ENCODE measurements around the gene CPZ.
"Not testable (repeated sequence)": the region's sequence is repeated elsewhere in the genome, so short reads cannot be mapped to it uniquely, and the experiment has no call there.

CPZ gene

DNA sequence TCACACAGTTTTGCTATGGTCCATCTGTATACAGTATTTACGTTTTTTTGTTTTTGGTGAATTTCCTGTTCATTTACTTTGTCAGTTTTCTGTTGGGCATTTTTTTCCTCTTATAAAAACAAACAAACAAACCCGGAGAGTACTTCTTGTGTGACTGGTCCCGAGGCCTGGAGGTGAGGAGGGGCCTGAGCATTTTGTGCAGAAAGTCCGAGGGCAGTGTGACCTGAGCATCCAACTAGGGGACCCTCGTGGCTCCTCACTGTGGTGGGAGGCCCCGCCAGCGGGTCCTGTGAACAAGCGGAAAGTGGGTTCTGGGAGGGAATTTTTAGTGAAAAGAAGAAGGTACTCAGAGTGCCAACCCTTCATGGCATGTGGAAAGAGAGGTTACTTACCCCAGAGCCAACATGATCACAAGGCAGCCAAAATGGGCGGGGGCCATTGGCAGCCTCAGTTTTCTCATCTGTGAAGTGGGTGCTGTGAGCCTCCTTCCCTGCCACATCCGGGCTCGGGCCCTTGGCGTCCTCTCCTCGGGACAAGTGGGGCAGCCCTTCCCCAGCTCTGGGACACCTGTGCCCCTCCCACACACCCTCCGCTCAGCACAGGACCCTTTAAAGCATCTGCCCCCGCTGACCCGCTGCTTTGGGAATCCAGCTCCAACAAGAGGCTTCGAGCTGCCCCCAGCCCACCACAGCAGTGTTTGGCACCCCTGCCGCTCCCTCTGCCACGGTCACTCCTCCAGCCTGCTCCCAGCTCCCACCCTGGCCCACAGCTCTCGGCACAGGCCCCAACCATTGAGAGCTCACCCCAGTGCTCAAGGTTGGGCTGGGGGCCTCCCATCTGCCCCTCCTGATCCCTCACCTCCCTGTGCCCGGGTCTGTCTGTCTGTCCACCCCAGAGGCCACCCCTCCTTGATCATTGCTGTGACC lies 35.2 kb upstream of the CPZ start:
- DNase-seq (ENCODE audit: low spot score): no peak

DNA sequence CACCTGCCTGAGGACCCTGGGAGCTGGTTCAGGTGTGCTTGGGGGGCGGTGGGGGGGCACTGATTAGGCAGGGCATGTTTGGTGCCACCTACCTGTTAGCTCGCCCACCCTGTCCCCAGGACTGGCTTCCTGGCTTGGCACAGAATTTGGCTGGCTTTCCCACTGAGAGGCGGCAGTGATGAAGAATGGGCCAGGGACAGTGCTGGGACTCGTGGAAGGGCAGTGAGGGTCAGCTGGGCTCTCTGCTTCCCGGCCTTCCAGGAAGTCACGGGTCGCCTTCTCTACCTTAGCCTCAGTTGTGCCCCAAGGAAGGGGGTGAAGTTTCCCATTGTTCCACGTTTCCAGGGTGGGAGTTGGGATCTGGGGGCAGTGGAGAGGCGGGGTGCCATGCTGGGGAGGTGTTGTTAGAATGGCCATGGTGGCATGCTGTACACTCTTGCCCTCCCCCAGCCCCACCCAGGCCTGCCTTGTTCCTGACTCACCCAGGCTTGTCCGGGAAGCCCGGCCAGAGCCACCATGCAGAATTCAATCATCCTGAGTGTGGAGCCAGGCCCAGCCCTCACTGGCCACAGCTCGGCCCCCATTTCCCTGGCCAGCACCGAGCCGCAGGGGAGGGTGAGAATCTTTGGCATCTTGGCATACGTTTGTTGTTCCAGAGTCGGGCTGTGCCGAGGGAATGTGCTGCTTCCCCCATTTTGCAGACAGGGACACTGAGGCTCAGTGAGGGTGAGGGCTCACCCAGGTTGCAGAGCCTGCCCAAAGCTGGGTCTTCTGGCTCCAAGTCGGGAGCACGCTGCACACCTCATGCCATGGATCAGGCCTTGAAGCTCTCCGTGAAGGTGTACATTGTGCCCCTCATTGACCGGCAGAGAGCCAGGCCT lies 34.2 kb upstream of the CPZ start:
- no peak for DNase-seq (ENCODE audit: low spot score)

DNA sequence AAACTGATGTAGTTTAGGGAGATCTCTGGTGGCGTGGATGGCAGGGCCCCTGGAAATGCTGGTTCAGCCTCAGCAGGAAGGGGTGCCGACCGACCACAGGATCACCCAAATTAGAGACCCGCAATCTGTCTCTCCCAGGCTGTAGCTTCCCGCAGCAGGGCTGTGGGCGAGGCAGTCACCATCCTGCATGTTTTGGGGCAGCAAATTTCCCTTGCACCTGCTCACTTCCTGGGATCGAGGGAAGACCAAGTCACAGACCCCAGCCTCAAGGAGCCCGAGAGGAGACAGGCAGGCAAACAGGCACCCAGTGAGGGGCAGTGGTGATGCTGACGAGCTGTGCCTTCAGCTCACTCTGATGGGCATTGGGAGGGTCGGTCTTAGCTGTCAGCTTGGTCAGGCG lies 33.6 kb upstream of the CPZ start:
- no peak for DNase-seq (ENCODE audit: low spot score)

DNA sequence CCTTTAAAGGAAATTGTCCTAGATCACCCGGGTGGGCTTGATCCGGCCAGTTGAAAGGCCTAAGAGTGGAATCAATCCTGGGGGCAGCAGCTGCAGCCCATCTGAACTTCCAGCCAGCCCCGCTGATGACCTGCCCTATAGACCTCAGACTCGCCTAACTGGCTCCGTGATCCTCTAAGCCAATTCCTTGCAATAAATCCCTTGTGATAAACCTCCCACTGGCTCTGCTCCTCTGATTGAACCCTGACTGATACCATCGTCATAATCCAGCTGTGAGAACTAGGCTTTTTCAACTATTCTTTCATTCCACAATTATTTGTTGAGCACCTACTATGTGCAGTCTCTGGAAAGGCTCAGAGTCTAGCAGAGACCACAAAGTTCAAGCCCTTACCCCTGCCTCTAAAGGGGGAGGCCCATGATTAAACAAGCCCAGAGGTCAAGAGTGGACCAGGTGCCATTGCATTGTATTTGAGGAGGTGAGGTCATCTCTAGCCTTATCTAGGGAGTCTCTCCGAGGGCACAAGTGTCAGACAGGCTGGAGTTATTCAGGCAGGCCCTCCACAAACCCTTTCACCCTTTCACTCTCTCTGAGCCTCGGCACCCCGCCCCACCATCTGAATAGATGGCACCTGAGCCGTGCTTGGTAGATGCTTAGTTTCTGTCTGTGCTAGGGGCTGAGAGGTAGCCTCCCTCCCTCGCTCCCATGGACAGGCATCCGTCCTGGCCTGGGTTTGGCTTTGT lies 32.9 kb upstream of the CPZ start:
- DNase-seq (ENCODE audit: low spot score): no peak

DNA sequence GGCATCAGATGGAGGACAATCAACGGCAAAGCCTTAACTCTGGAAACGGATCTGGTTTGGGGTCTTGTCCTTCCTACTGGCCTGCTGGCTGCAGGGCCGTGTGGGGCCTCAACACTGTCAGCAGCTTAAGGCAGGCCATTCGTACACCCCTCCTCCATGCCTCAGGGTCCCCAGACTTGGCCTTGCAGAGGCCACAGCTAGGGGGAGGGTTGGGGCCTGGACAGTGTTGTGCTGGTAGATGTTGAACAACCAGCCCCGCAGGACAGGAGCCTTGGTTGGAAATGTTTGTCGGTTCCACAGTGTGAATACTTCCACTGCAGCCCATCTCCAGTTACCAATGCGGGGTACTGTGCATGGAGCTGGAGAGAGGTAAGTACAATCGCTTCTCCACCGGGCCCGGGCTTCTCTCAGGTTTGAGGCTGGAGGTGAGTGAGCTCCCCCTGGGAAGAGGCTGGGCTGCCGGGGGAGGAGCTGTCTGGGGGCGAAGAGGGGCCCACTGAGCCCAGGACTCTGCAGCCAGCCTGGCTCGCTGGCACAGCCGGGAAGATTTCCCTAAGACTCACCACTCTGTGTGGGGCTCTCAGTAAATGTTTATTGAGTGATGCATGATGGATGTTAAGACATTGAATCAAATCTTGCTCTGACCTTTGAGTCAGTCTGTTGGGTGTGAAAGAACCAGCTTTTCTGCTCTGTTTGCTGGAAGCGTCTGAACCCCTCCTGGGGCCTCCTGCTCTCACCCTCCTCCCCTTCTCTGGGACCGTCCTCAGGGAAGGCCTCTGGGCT lies 32.1 kb upstream of the CPZ start:
- no peak for DNase-seq (ENCODE audit: low spot score)

DNA sequence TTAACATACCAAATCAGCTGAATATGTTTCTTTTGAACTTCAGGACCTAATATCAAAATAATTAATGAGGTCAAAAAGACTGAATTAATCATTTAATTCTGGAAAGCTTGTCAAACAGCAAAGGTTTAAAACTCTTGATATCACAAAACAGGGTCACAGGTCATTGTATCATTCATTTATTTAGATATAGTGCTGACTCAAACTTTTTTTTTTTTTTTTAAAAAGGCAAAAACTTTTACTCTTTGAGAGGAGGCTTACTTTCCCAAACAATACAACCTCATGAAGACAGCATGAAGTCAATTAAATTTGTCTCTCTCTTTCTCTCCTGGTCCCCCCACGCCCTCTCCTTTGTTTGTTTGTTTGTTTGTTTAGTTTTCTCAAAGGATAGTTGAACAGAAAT lies 28.0 kb upstream of the CPZ start:
- DNase-seq (ENCODE audit: low spot score): no peak

DNA sequence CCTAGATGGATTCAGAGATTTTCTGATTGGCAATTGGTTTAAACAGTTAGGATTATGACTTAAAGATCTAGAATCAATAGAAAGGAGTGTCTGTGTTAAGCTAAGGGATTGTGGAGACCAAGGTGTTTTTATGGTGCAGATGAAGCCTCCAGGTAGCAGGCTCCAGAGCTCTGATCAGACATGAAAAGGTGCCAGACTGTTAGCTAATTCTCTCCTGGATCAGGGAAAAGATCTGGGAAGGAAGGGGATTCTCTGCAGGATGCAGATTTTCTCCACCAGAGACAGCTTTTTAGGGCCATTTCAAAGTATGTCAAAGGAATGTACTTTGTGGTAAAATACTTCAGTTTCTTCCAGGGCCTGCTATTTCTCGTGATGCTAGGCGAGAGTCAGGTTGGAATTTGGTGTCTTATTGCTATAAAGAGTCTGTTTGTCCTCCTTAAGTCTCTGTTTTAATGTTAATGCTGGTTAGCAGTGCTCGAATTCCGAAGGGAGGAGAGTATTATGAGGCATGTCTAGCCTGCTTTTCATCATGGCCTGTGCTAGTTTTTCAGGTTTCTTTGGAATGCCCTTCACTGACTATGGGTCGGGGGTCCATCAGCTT lies 24.4 kb upstream of the CPZ start:
- no peak for DNase-seq (ENCODE audit: low spot score)

DNA sequence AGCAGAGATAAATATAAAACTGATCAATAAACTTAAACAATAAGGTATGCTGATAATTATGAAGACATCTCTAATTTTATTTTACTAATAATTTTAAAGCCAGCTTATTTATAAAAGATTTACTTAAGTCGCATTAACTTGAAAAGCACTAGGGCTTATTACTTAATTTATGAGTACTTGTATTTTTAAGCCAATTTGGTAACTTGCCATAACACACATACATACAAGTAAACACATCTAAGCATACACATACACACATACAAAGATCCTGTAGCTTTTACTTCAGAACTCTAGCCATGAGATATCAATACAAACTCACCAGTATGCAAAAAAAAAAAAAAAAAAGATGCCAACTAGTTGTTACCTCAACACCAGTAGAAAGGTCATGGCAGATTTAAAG lies 22.4 kb upstream of the CPZ start:
- DNase-seq (ENCODE audit: low spot score): no peak

DNA sequence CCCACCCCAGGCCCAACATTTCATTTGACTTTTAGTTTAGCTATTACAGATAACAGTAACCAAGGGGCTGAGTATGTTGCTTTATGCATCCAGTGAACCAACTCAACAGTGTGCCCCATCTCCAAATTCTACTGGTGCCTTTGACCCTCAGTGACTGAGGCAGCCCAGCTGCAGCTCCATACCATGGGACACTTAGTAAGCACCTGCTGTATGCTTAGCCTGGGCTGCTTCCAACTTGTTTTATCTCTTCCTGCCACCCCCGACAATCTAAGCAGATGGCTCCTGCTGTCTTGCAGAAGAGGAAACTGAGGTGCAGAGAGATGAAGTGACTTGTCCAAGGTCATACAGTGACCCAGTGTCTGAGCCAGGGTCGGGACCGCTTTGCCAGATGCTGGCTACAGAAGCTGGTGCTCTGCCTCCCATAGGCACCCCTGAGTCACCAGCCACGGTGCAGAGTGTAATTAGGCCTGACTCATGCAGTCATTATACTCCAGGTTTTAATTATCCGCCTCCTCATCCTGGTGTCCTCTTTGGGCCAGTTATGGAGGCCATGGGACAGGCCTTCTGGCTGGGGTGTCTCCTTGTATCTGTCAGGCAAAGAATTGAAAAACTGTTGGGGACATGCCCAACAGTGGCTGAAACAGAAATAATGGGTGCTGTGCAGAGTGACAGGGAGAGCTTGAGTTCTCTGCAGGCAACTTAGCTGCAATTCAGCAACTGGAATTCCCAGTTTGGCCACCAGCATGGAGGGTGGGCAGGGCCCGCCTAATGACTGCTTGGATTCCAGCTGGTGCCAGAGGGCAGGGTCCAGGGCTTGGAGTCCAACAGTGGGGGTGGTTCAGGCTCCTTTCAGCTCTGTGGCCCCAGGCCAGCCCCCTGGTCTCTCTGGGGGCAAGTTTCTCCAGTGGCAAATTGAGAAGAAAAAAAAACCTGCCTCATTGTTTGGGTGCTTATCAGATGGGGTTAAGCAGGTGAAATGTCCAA lies 20.6 kb upstream of the CPZ start:
- DNase-seq (ENCODE audit: low spot score): no peak

DNA sequence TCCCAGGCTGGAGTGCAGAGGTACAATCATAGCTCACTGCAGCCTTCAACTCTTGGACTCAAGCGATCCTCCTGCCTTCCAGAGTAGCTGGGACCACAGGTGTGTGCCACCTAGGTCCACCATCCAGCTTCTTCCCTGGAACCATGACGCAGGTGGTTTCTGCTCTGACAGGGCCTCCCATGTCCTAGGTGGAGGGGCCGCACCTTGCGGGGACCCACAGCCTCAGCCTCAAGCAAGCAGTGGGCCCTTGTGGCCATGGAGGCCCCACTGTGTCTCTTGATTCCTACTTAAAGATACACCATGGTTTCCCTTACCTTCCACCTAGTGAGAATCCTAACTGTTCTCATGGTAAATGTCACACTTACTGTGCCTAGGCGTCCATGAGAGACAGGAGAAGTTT lies 19.3 kb upstream of the CPZ start:
- no peak for DNase-seq (ENCODE audit: low spot score)

DNA sequence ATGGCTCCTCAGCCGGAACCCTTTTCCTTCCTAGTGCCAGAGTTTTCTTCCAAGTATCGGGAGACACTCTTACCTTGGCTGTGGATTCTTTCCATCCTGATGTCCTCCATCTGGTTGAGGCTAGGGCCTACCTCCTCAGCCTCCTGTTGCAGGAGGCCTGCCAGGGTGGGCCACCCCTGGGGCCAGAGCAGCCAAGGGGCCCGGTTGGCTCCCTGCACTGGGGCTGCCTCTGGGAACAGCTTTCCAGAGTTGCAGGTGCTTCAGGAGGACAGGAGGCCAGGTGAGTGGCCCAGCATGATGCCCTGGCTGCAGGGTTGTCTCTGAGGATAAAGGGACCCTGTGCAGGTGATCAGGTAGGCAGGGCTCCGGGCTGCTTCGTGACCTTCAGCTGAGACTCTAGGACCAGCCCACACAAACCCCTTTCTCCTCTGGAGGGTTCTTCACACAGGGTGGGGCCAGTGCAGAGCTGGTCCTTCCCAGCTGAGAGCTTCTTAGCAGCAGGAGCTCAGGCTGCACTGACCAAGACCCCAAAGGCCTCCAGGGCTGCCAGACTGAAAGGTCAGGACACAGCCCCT lies 17.7 kb upstream of the CPZ start:
- DNase-seq (ENCODE audit: low spot score): no peak

DNA sequence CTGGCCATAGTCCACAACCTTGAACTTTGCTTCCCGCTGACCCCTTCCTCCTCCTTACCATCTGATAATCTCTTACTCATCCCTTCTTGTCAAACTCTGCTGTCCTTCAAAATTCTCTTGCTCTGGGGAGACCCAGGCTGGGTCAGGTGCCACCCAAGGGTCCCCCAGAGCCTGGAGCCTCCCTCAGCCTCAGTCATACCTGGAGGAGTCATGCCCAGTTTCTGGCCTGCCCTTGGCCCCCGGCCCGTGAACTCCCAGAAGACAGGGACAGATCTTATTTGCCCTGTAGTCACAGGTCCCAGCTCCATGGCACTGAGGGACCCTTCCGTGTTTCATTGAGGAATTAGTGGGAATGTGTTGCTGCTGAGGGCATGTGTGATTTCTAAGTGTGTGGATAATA lies 17.1 kb upstream of the CPZ start:
- DNase-seq (ENCODE audit: low spot score): no peak

DNA sequence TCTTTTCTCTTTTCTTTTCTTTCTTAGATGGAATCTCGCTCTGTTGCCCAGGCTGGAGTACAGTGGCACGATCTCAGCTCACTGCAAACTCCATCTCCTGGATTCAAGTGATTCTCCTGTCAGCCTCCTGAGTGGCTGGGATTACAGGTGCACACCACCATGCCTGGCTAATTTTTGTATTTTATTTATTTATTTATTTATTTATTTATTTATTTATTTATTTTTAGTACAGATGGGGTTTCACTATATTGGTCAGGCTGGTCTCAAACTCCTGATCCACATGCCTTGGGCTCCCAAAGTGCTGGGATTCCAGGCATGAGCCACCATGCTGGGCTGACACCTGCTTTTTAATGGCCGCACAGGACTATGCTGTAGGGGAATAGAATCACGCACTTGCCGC lies 16.0 kb upstream of the CPZ start:
- DNase-seq (ENCODE audit: low spot score): not testable (repeated sequence)

DNA sequence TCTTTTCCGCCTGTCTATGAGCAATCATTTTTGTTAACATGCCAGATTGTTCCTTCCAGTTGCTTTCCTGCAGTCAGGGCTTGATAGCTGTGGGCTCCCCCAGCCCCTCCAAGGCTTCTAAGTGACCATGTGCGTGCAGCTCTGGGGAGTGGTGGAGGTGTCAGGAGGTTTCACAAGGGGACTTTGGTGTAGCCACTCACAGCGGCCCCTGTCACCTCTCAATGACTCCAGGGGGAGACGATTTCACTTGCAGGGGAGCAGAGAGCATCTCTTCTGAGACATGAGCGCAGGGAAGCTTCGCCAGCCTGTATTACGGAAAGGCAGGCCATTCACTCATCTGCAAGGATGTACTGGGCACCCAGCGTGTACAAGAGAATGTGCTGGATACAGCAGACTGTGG lies 15.5 kb upstream of the CPZ start:
- no peak for DNase-seq (ENCODE audit: low spot score)

DNA sequence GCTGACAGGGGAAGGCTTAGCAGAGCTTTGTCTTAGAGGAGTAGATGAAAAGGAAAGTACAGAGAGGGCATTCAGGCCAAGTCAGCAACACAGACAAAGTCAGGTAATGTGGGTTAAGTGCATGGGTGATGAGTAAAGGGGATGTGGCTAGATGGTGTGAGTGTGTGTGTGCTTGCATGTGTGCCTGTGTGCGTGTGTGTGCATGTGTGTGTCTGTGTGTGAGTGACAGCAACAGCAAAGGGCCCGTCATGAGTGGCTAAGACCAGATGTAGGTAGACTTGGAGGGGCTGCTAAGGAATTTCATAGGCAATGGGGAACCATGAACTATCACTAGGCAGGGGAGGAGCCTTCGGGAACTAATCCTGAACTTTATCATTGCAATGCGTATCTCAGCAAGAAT lies 14.6 kb upstream of the CPZ start:
- DNase-seq (ENCODE audit: low spot score): no peak

DNA sequence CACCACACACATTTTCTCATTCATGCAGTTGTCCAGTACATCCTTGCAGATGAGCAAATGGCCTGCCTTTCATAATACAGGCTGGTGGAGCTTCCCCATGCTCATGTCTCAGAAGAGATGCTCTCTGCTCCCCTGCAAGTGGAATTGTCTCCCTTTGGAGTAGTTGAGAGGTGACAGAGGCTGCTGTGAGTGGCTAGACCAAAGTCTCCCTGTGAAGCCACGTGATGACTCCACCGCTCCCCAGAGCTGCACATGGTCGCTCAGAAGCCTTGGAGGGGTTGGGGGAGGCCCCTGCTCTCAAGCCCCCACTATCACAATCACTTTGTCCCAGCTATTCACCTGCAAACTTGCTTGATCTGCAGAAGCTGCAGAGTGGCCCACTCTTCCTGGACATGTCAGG lies 13.8 kb upstream of the CPZ start:
- DNase-seq (ENCODE audit: low spot score): no peak

DNA sequence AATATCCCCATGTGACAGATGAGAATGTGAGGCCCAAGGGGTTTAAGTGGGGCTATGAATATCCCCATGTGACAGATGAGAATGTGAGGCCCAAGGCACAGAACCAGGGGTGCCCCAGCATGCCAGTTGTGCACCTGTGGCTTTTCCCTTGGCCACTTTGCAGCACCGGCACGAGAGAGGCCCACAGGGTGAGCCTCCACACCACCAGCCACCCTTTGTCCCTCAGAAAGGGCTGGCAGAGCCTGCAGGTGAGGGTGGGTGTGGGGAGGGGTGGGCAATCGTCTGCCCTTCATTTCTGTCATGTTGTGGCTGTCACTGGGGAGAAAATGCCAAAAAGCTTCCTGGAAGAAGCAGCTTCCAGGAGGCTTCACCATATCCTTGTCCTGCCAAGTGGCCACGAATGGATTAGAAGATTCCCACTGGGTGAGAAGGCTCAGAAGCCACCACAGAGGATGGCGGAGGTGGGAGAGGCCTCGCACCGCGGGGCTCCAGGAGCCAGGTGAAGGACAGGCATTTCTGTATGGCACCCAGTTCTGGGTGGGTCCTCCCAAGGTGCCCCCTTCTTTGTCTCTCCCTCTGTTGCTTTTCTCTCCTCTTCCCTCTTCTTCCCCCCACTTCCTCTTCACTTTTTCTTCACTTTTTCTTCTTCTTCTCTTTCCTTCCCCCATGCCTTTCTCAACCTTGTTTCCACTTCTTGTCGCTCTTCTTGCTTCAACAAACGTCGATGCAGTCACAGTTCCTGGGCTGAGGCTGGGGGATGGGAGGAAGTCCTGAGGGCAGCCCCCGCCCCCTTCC lies 12.8 kb upstream of the CPZ start:
- no peak for DNase-seq (ENCODE audit: low spot score)

DNA sequence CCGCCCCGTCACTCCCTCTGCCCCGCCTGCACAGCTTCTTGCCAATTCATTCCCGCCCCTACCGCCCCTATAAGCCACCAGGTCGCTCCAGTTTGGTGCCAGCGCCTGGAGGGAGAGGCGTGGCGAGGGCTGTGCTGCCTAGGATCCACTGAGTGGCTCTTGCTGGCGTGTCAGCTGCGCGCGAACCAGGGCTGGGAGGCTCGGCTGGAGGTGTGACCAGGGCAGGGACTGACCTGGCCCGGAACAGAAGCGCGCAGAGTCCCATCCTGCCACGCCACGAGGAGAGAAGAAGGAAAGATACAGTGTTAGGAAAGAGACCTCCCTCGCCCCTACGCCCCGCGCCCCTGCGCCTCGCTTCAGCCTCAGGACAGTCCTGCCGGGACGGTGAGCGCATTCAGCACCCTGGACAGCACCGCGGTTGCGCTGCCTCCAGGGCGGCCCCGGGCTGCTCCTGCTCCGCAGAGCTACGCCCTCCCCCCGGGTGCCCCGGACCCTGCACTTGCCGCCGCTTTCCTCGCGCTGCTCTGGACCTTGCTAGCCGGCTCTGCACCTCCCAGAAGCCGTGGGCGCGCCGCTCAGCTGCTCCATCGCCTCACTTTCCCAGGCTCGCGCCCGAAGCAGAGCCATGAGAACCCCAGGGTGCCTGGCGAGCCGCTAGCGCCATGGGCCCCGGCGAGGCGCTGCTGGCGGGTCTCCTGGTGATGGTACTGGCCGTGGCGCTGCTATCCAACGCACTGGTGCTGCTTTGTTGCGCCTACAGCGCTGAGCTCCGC lies 12.1 kb upstream of the CPZ start, which contains the start of gene GPR78:
Gene GPR78, plus strand, starts transcription at position 72 of the 773 bp plus-strand sequence. Its CDS starts 591 bp downstream, at position 663.
- DNase-seq (ENCODE audit: low spot score): peak; percentile 98

Measured in iPS-NIHi11 (cell line).